Measurements from ENCODE around the gene ATOX1.

DNA sequence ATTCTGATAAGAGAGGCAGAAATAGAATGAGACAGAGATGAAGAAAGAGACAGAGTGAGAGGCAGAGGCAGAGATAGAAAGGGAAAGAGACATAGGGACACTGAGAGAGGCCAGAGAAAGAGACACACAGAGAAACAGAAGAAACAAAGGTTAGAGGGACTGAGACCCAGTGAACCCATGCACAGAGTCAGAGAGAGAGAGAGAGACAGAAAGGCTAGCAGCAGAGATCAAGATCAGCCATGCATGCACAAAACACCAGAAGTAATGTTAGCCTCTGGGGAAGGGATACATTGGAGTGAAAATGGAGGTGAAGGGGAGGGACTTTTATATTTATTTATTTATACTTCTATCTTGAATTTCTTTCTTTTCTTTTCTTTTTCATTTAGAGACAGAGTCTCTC lies 57.6 kb downstream of the ATOX1 start:
- TF ChIP-seq, protein P1, sequence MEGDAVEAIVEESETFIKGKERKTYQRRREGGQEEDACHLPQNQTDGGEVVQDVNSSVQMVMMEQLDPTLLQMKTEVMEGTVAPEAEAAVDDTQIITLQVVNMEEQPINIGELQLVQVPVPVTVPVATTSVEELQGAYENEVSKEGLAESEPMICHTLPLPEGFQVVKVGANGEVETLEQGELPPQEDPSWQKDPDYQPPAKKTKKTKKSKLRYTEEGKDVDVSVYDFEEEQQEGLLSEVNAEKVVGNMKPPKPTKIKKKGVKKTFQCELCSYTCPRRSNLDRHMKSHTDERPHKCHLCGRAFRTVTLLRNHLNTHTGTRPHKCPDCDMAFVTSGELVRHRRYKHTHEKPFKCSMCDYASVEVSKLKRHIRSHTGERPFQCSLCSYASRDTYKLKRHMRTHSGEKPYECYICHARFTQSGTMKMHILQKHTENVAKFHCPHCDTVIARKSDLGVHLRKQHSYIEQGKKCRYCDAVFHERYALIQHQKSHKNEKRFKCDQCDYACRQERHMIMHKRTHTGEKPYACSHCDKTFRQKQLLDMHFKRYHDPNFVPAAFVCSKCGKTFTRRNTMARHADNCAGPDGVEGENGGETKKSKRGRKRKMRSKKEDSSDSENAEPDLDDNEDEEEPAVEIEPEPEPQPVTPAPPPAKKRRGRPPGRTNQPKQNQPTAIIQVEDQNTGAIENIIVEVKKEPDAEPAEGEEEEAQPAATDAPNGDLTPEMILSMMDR (IDR thresholded peaks at IDR 0.05): no peak
- TF ChIP-seq EP300 (IDR thresholded peaks at IDR 0.05): no peak
